Measurements from ENCODE around the gene PALLD.

Gene PALLD

DNA sequence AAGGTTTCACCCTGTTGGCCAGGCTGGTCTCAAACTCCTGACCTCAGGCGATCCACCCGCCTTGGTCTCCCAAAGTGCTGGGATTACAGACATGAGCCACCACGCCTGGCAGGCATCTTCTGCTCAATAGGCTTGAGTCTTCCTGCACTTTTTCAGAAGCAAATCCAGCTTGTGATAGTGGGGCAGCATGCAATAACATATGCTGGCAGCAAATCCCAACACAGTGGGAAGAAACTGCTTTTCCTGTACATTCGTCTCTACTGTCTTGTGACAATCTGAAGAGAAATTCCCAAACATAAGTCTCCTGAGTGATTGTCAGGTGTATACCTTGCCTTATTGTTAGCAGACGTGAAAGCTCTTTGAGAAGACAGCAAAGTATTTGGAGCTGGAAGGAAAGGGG lies 145.7 kb downstream of the PALLD start:
- no peak overlapping the region for H3K27ac ChIP-seq (ENCODE audit: low read length)
- DNase-seq, result no peak
- no peaks in the 10 kb centered on the region for H3K4me1 ChIP-seq (ENCODE audit: low read length)
- H3K9ac ChIP-seq (ENCODE audit: low read length), result no peak overlapping the region
- no peak overlapping the region for H2AFZ ChIP-seq (ENCODE audit: low read length)
- no peaks in the 10 kb centered on the region for H3K36me3 ChIP-seq (replicated peaks; ENCODE audit: insufficient read depth, low read length)
- H3K9me3 ChIP-seq (replicated peaks; ENCODE audit: insufficient read depth, low read length), result no peaks in the 10 kb centered on the region
- H3K4me2 ChIP-seq (ENCODE audit: low read depth, low read length), result no peak overlapping the region
- H3K79me2 ChIP-seq (ENCODE audit: low read length), result no peaks in the 10 kb centered on the region
- no peaks in the 10 kb centered on the region for H3K27me3 ChIP-seq (replicated peaks; ENCODE audit: insufficient read depth, low read length)
- no peaks in the 10 kb centered on the region for H3K9me2 ChIP-seq (replicated peaks; ENCODE audit: insufficient read depth, low read length)
- no peak for TF ChIP-seq EZH2 (optimal IDR thresholded peaks at IDR 0.05; ENCODE audit: low read depth, low read length)
- H3F3A ChIP-seq (ENCODE audit: insufficient read depth, low read length), result no peaks in the 10 kb centered on the region
- H3K4me3 ChIP-seq (ENCODE audit: low read length), result no peak overlapping the region
- no peaks in the 10 kb centered on the region for H4K20me1 ChIP-seq (ENCODE audit: insufficient read depth, low read length)

DNA sequence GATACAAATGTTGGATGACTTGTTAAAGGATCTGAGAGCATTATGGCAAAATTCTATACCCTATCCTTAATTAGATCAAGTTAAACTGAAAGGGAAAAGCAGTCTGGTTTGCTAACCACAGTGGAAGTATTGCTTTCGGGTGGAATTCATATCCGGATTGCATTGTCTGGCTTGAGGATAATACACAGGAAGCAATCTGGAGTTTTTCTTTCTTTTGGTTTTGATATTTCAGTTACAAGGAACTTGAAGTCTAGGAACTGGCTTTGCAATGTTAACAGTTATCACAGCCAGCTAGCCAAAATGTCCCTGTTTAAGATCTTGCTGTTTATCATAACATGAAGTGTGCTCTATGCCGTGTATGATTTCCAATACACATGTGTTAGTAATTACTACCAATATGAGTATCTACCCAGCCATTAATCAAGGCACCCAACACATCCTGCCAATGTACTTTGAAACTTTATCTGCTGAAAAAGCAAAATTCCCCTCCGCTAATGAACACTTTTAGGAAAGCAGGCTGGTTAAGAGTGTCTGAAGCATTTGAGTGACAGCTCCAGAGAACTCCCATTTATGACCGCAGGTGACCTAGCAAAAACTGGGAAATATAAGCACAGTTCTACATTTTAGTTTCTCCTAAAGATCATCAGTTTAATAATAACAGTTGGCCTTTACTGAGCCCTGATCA lies 146.4 kb downstream of the PALLD start:
- Histone ChIP-seq H3K9ac (ENCODE audit: low read length) (no peak overlapping the region), H3K79me2 (ENCODE audit: low read length) (no peaks in the 10 kb centered on the region), H3K4me2 (ENCODE audit: low read depth, low read length) (no peak overlapping the region), H3K4me3 (ENCODE audit: low read length) (no peak overlapping the region), H3F3A (ENCODE audit: insufficient read depth, low read length) (no peaks in the 10 kb centered on the region), H2AFZ (ENCODE audit: low read length) (no peak overlapping the region), H3K4me1 (ENCODE audit: low read length) (no peaks in the 10 kb centered on the region), H3K27ac (ENCODE audit: low read length) (no peak overlapping the region), H3K9me2 (replicated peaks; ENCODE audit: insufficient read depth, low read length) (no peaks in the 10 kb centered on the region), H3K27me3 (replicated peaks; ENCODE audit: insufficient read depth, low read length) (no peaks in the 10 kb centered on the region), H4K20me1 (ENCODE audit: insufficient read depth, low read length) (no peaks in the 10 kb centered on the region), H3K9me3 (replicated peaks; ENCODE audit: insufficient read depth, low read length) (no peaks in the 10 kb centered on the region), H3K36me3 (replicated peaks; ENCODE audit: insufficient read depth, low read length) (no peaks in the 10 kb centered on the region)
- no peak for TF ChIP-seq EZH2phosphoT487 (IDR thresholded peaks at IDR 0.05; ENCODE audit: low read length)
- no peak for TF ChIP-seq EZH2 (optimal IDR thresholded peaks at IDR 0.05; ENCODE audit: low read depth, low read length)
- TF ChIP-seq, protein P1, sequence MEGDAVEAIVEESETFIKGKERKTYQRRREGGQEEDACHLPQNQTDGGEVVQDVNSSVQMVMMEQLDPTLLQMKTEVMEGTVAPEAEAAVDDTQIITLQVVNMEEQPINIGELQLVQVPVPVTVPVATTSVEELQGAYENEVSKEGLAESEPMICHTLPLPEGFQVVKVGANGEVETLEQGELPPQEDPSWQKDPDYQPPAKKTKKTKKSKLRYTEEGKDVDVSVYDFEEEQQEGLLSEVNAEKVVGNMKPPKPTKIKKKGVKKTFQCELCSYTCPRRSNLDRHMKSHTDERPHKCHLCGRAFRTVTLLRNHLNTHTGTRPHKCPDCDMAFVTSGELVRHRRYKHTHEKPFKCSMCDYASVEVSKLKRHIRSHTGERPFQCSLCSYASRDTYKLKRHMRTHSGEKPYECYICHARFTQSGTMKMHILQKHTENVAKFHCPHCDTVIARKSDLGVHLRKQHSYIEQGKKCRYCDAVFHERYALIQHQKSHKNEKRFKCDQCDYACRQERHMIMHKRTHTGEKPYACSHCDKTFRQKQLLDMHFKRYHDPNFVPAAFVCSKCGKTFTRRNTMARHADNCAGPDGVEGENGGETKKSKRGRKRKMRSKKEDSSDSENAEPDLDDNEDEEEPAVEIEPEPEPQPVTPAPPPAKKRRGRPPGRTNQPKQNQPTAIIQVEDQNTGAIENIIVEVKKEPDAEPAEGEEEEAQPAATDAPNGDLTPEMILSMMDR (IDR thresholded peaks at IDR 0.05; ENCODE audit: low read length), result no peak
- no peak for DNase-seq

- Histone ChIP-seq H4K20me1 (ENCODE audit: insufficient read depth, low read length) (no peaks in the 10 kb centered on the region), H3F3A (ENCODE audit: insufficient read depth, low read length) (no peaks in the 10 kb centered on the region), H3K9ac (ENCODE audit: low read length) (no peak overlapping the region), H3K4me2 (ENCODE audit: low read depth, low read length) (no peak overlapping the region), H3K27ac (ENCODE audit: low read length) (no peak overlapping the region), H3K79me2 (ENCODE audit: low read length) (no peaks in the 10 kb centered on the region), H3K4me3 (ENCODE audit: low read length) (no peak overlapping the region), H3K36me3 (replicated peaks; ENCODE audit: insufficient read depth, low read length) (no peaks in the 10 kb centered on the region), H2AFZ (ENCODE audit: low read length) (no peak overlapping the region), H3K4me1 (ENCODE audit: low read length) (no peaks in the 10 kb centered on the region), H3K9me2 (replicated peaks; ENCODE audit: insufficient read depth, low read length) (no peaks in the 10 kb centered on the region), H3K9me3 (replicated peaks; ENCODE audit: insufficient read depth, low read length) (no peaks in the 10 kb centered on the region), H3K27me3 (replicated peaks; ENCODE audit: insufficient read depth, low read length) (no peaks in the 10 kb centered on the region)
- no peak for DNase-seq
- TF ChIP-seq, protein P1 (IDR thresholded peaks at IDR 0.05; ENCODE audit: low read length), result no peak
- no peak for TF ChIP-seq EZH2 (optimal IDR thresholded peaks at IDR 0.05; ENCODE audit: low read depth, low read length)
- TF ChIP-seq EZH2phosphoT487 (IDR thresholded peaks at IDR 0.05; ENCODE audit: low read length), result no peak
These were observed 146.9 kb downstream of the PALLD start for GRCh38 chr4:168643796-168644159.

GRCh38 chr4:168646001-168646768 lies 149.3 kb downstream of the PALLD start:
- TF ChIP-seq EZH2 (optimal IDR thresholded peaks at IDR 0.05; ENCODE audit: low read depth, low read length) (no peak), EZH2phosphoT487 (IDR thresholded peaks at IDR 0.05; ENCODE audit: low read length) (no peak)
- H3K27me3 ChIP-seq (replicated peaks; ENCODE audit: insufficient read depth, low read length), result no peaks in the 10 kb centered on the region
- H3K9ac ChIP-seq (ENCODE audit: low read length), result no peak overlapping the region

More at GRCh38 chr4:168646001-168646768, 149.3 kb downstream of the PALLD start:
- Histone ChIP-seq H3K9me2 (replicated peaks; ENCODE audit: insufficient read depth, low read length) (no peaks in the 10 kb centered on the region), H3K79me2 (ENCODE audit: low read length) (no peaks in the 10 kb centered on the region), H3K4me2 (ENCODE audit: low read depth, low read length) (no peak overlapping the region), H3K36me3 (replicated peaks; ENCODE audit: insufficient read depth, low read length) (no peaks in the 10 kb centered on the region), H3K4me3 (ENCODE audit: low read length) (no peak overlapping the region), H2AFZ (ENCODE audit: low read length) (no peak overlapping the region), H3K27ac (ENCODE audit: low read length) (no peak overlapping the region), H3F3A (ENCODE audit: insufficient read depth, low read length) (no peaks in the 10 kb centered on the region), H3K9me3 (replicated peaks; ENCODE audit: insufficient read depth, low read length) (no peaks in the 10 kb centered on the region), H4K20me1 (ENCODE audit: insufficient read depth, low read length) (no peaks in the 10 kb centered on the region), H3K4me1 (ENCODE audit: low read length) (no peaks in the 10 kb centered on the region)
- DNase-seq, result no peak
